Activated CD8-positive, alpha-beta T cell treated with anti-CD3 and anti-CD28 coated beads for 36 hours (primary cell): Measurements from ENCODE around the gene USP26. TPM values are rescaled to one million over a fixed set of nuclear protein-coding genes. Genes with fewer than 3 reads are reported as not detected.

ENCODE experiments used
- ATAC-seq: fragments of 200-7000 bp; cut with Tn5 transposase; one replicate; pipeline ENCODE4 v1.10.0; 2021; ENCODE audit warnings: mild to moderate bottlenecking, moderate library complexity
- CTCF ChIA-PET: fragments of 350-600 bp; sonication (Branson Sonifier 250); formaldehyde crosslinking; loops from one replicate; lab custom pipeline; 2021; ENCODE audit warnings: antibody characterized with exemption; lab: Charles Lee
- POLR2A ChIA-PET: fragments of 350-600 bp; sonication (Branson Sonifier 250); formaldehyde crosslinking; loops from one replicate; lab custom pipeline; 2021; ENCODE audit warnings: antibody characterized with exemption; lab: Charles Lee
- DNase-seq: peaks from one replicate; pipeline ENCODE4 v3.0.0-alpha.2; 2020
- H3K27ac Mint-ChIP-seq: one replicate; pipeline ENCODE4 v1.8.0; 2021; ENCODE audit warnings: mild to moderate bottlenecking, mixed read lengths
- H3K27me3 Mint-ChIP-seq: one replicate; pipeline ENCODE4 v1.8.0; 2021; ENCODE audit warnings: mixed read lengths
- H3K36me3 Mint-ChIP-seq: one replicate; pipeline ENCODE4 v1.8.0; 2021; ENCODE audit warnings: low read depth, mixed read lengths
- H3K4me1 Mint-ChIP-seq: one replicate; pipeline ENCODE4 v1.8.0; 2021; ENCODE audit warnings: low read depth, mixed read lengths
- H3K4me3 Mint-ChIP-seq: one replicate; pipeline ENCODE4 v1.8.0; 2021; ENCODE audit warnings: mild to moderate bottlenecking, moderate library complexity, mixed read lengths
- H3K9me3 Mint-ChIP-seq: one replicate; pipeline ENCODE4 v1.8.0; 2021; ENCODE audit warnings: mixed read lengths
- CTCF ChIP-seq: fragments of 200-600 bp; IDR thresholded peaks from one replicate; pipeline ENCODE4 v1.8.0; 2022; ENCODE audit warnings: antibody characterized with exemption, mild to moderate bottlenecking
- intact Hi-C: fragments of 100-400 bp; cut with micrococcal nuclease; formaldehyde crosslinking; loops from one replicate; pipeline ENCODE4 v1.10.0; 2022
- total RNA-seq, 2 experiments: library from RNA; stranded (reverse); gene quantifications; one replicate each; pipeline ENCODE4 v1.2.3, GENCODE V29; 2021

The USP26 gene
- total RNA-seq, 2 experiments from 2014 or later: not detected

DNA sequence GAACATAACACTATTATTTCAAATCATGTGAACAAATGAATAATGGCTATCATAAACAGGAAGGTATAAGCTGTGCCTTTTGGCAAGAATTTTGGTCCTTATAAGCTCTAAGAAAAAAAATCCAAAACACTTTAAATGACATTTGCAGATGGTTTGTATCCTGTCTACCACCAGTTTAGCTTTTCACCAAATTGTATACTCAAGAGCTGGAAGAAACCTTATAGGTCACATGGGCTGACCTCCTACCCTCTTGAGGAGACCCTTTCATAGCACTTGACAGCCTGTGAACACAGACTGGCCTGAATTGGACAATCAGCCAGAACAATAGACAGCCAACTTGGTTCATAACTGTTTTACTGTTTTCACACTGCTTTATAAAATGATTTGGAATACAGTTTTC, 24.3 kb downstream of the USP26 start:
- H3K36me3 Mint-ChIP-seq: no peaks in the 10 kb centered on the region
- intact Hi-C loops: no loop called here
- TF ChIP-seq CTCF: no peak
- no peaks in the 10 kb centered on the region for H3K9me3 Mint-ChIP-seq
- H3K27me3 Mint-ChIP-seq: no peaks in the 10 kb centered on the region
- DNase-seq (no peak), ATAC-seq (no peak)
- ChIA-PET CTCF (no interaction called here), POLR2A (no interaction called here)
- no peak overlapping the region for H3K4me3 Mint-ChIP-seq
- H3K27ac Mint-ChIP-seq: no peak overlapping the region
- no peaks in the 10 kb centered on the region for H3K4me1 Mint-ChIP-seq

DNA sequence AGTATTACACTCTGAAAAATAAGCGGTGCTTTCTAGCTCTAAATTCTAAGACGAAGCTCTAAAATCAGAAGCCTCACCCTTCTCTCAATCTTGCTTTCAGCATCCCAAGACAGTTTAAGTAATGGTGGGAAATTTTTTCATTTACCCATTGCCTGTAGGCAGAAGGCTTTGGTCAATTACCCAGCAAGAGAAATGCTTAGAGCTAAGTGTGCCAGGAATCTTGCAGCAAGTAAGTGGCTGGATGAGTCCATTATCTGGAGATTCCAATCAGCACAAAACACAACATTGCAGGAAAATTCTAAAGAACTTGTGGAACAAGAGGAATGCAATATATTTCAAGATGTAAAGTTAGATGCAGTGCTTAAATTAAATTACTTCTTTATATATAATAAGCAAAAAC, 28.4 kb downstream of the USP26 start:
- Mint-ChIP-seq H3K9me3 (no peaks in the 10 kb centered on the region), H3K27ac (no peak overlapping the region), H3K4me3 (no peak overlapping the region), H3K27me3 (peaks cover 3% of the 10 kb centered on the region), H3K4me1 (no peaks in the 10 kb centered on the region), H3K36me3 (no peaks in the 10 kb centered on the region)
- ChIA-PET POLR2A (no interaction called here), CTCF (no interaction called here)
- TF ChIP-seq CTCF: no peak
- no peak for ATAC-seq
- DNase-seq: no peak
- intact Hi-C loops: no loop called here

GRCh38 chrX:133056341-133056740, 40.6 kb downstream of the USP26 start:
- Mint-ChIP-seq H3K4me3 (no peak overlapping the region), H3K4me1 (no peaks in the 10 kb centered on the region), H3K27ac (no peak overlapping the region), H3K27me3 (no peaks in the 10 kb centered on the region), H3K9me3 (no peaks in the 10 kb centered on the region), H3K36me3 (no peaks in the 10 kb centered on the region)
- intact Hi-C loops: no loop called here
- no peak for TF ChIP-seq CTCF
- ATAC-seq (no peak), DNase-seq (no peak)
- CTCF ChIA-PET: no interaction called here
- POLR2A ChIA-PET: no interaction called here

DNA sequence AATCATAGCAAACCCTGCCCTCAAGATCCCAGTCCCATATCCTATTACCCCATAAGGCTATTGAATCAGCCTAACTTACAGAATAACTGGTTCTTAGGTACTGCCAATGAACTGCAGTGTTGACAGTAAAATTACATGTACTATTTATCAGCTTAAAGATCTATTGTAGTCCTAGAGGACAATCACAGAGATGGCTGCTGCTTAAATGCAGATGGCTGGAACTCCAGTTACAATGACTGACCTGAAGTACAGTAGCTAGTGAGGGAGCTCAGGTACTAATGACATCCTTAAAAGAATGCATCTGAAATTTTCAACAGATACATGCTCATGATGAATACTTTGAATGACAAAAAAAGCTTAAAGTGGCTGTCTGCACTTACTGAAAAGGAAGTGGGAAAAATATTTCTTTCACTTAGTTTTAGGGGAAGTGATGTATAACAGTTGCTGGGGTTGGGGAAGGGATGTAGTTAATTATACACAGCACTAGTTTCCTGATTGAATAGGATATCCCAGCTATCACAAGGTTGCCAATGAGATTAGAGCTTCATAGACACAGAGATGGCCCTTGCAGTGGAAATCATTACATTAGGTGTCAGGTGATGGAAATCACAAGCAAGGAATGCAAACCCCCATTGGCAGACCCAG, 42.0 kb downstream of the USP26 start:
- ChIA-PET POLR2A (no interaction called here), CTCF (no interaction called here)
- no peaks in the 10 kb centered on the region for H3K4me1 Mint-ChIP-seq
- no peak overlapping the region for H3K27ac Mint-ChIP-seq
- ATAC-seq: no peak
- intact Hi-C loops: no loop called here
- no peak overlapping the region for H3K4me3 Mint-ChIP-seq
- H3K36me3 Mint-ChIP-seq: no peaks in the 10 kb centered on the region
- no peaks in the 10 kb centered on the region for H3K27me3 Mint-ChIP-seq
- no peak for TF ChIP-seq CTCF
- no peaks in the 10 kb centered on the region for H3K9me3 Mint-ChIP-seq
- no peak for DNase-seq

DNA sequence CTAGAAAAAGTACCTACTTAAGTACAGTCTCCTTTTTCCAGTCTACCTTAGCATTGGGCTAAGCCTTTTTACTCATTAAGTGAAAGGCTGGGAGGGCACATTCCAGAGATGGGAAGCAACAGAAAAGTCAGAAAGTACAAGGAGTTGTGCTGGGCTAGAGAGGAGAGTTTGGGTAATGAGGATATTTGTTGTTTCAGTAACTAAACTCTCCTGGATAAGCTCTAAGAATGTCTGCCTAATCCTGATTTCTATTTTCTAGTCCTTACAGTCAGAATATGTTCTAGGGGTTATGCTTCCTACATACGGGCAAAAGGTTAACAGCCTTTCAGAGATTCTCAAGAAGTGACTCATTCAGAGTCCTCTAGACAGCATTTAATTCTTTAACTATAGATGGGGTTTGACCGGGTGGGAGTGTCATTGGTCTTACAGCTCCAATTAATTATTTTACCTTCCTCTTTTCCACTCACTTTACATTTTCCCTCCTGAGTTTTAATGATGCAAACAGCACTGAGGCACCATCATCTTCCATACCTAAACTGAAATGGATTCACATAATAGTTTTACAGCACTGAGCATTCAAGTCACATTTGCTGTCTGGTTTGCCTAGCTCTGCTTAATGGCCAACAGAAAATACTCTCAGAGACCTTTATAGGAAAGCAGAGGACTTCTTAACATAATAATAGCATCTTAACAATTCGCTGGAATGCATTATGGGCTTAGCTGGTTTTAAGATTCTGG, 42.9 kb downstream of the USP26 start:
- ATAC-seq: no peak
- no peak for DNase-seq
- H3K27ac Mint-ChIP-seq: no peak overlapping the region
- ChIA-PET CTCF (no interaction called here), POLR2A (no interaction called here)
- no peaks in the 10 kb centered on the region for H3K9me3 Mint-ChIP-seq
- H3K27me3 Mint-ChIP-seq: no peaks in the 10 kb centered on the region
- H3K36me3 Mint-ChIP-seq: no peaks in the 10 kb centered on the region
- TF ChIP-seq CTCF: no peak
- no peaks in the 10 kb centered on the region for H3K4me1 Mint-ChIP-seq
- H3K4me3 Mint-ChIP-seq: no peak overlapping the region
- intact Hi-C loops: no loop called here
